Measurements from ENCODE around the gene CMSS1. TPM values are rescaled to one million over a fixed set of nuclear protein-coding genes. Genes with fewer than 3 reads are reported as not detected.

CMSS1 gene
- total RNA-seq, 1 donor from 2014 or later, result 9.2 TPM

DNA sequence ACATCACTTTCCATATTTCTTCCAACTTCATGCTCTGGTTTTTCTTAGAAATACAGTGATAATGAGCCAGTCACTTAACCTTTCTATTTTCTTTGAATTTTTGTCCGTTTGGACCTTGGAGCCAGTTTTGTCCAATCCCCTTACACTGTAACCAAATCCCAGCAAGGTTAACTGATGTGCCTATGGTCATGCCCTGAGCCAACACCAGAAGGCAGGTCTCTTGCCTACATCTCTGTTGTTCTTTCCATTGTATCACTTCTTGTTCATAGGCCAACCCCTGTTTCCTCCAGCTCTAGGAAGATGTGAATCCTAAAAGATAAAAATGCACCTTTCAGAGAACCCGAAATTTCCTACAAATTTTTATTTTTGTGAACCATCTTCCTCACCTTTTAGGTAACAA lies 122.7 kb downstream of the CMSS1 start:
- H3K27me3 ChIP-seq, result no peaks in the 10 kb centered on the region
- H3K9me3 ChIP-seq, result no peaks in the 10 kb centered on the region
- intact Hi-C loops (cut with DNase I), result loop anchor here (2.0 to 5.0 kb wide), 2 partner anchors 26 to 63 kb away; no protein-coding TSS in a partner anchor
- DNase-seq (ENCODE audit: low spot score in 2 of 2), result no peak
- TF ChIP-seq, protein P1, sequence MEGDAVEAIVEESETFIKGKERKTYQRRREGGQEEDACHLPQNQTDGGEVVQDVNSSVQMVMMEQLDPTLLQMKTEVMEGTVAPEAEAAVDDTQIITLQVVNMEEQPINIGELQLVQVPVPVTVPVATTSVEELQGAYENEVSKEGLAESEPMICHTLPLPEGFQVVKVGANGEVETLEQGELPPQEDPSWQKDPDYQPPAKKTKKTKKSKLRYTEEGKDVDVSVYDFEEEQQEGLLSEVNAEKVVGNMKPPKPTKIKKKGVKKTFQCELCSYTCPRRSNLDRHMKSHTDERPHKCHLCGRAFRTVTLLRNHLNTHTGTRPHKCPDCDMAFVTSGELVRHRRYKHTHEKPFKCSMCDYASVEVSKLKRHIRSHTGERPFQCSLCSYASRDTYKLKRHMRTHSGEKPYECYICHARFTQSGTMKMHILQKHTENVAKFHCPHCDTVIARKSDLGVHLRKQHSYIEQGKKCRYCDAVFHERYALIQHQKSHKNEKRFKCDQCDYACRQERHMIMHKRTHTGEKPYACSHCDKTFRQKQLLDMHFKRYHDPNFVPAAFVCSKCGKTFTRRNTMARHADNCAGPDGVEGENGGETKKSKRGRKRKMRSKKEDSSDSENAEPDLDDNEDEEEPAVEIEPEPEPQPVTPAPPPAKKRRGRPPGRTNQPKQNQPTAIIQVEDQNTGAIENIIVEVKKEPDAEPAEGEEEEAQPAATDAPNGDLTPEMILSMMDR (IDR thresholded peaks at IDR 0.05), result peak in 1 of 3 experiments; percentile 10
- H3K4me1 ChIP-seq, result peaks cover 13 to 72% of the 10 kb centered on the region in 2 donors
- no peak overlapping the region for H3K4me3 ChIP-seq
- H3K27ac ChIP-seq, result peak overlapping the region; percentile 84 to 92
- no peaks in the 10 kb centered on the region for H3K36me3 ChIP-seq

DNA sequence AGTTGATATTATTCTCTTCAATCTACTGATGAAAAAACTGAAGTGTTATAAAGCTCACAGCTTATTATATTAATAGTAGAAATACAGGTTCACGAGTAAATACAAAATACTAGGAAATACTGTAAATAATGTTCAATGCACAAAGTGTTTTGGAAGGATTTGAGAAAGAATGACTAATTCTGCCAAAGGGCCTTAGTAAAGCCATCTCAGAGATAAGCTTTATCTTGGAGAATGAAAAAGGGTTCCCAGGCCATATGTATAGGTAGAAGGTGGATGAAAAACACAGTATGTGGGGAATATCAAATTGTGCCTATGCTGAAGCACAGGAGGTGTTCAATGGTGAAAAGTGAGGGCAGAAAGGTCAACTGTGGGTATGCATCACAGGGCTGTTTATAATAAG lies 123.5 kb downstream of the CMSS1 start:
- no peak overlapping the region for H3K4me3 ChIP-seq
- TF ChIP-seq, protein P1 (IDR thresholded peaks at IDR 0.05), result no peak
- no peaks in the 10 kb centered on the region for H3K9me3 ChIP-seq
- H3K27ac ChIP-seq, result peak overlapping the region; percentile 84 to 92
- H3K27me3 ChIP-seq, result no peaks in the 10 kb centered on the region
- H3K4me1 ChIP-seq, result peaks cover 19 to 78% of the 10 kb centered on the region in 2 donors
- DNase-seq (ENCODE audit: low spot score in 2 of 2), result no peak
- H3K36me3 ChIP-seq, result no peaks in the 10 kb centered on the region
- intact Hi-C loops (cut with DNase I), result loop anchor here (2.0 to 5.0 kb wide), 2 partner anchors 26 to 64 kb away; no protein-coding TSS in a partner anchor

DNA sequence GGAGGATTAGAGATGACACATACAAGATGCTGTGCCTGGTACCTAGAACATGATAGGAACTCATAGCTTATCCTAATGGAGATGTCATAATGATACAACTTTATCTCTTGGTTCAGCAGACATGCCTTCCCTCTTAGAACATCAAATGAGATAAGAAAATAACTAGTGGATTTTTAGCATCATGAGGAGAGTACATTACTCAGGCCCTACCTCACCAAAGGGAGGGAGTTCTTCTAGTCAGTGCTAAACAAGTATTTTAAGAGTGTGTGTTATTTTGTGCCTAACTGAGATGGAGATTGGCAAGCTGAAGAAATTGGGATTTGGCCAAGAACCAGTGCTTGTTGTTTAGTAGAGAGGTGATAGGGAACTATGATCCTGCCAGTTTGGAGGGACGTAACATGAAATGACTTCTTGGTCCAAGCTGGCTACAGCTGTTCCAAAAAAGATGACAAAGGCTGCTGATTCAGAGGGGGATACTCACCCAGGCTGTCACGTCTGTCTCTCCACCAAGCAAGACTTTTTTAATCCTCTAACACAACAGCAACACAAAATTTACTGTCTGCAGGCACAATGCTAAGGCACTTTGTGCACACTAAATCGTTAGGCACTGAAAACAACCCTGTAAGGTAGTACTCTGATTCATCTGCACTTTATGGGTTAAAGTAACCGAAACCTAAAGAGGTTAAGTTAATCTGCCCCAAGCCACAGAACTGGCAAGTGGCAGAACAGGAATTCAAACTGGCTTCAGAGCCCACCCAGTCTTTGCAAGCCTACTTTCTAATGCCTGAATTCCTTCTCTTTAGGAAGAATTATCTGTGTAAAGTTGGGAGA lies 126.5 kb downstream of the CMSS1 start:
- TF ChIP-seq, protein P1 (IDR thresholded peaks at IDR 0.05), result no peak
- peak in 1 of 2 donors; percentile 82 for DNase-seq (ENCODE audit: low spot score in 2 of 2)
- no peaks in the 10 kb centered on the region for H3K27me3 ChIP-seq
- intact Hi-C loops (cut with DNase I), result loop anchor here (2.0 to 5.0 kb wide), 3 partner anchors 15 to 97 kb away; no protein-coding TSS in a partner anchor
- no peaks in the 10 kb centered on the region for H3K36me3 ChIP-seq
- no peaks in the 10 kb centered on the region for H3K9me3 ChIP-seq
- H3K4me3 ChIP-seq, result no peak overlapping the region
- H3K4me1 ChIP-seq, result peaks cover 19 to 66% of the 10 kb centered on the region in 2 donors
- peak overlapping the region; percentile 84 to 92 for H3K27ac ChIP-seq

DNA sequence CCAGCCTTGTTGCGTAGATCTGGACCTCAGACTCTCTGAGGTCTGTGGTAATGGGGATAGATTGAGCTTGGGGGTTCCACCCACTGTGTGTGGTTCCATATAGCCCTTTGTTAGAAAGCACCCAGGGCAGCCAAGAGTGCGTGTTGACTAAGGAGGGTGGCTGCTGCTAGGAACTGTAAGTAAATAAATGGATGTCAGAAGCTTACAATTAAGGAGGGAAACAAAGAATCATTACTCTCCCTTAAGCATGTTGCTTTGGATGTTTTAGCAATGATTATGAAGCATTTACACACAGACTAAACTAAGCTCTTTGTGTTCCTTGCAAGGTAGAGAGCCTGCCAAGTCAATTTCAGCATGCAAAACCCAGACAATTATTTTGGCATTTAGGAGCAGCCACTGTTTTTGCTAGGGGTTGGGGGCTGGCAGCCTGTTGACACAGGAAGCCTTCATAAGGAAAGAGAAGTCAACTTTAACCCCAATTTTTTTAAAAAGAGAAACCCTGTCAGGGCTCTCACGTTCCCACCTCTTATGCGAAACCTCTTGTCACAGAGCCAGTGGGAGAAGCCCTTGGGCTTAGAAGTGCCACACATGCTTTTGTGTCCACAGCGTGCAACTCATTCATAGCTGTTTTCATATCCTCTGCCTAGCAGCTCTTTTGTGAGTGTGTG lies 127.8 kb downstream of the CMSS1 start:
- intact Hi-C loops (cut with DNase I), result loop anchor here (2.0 kb wide), 2 partner anchors 13 to 95 kb away; no protein-coding TSS in a partner anchor
- peaks cover 19 to 67% of the 10 kb centered on the region in 2 donors for H3K4me1 ChIP-seq
- H3K4me3 ChIP-seq, result peak overlapping the region in 1 of 2 donors; percentile 6
- H3K27ac ChIP-seq, result peak overlapping the region; percentile 84 to 92
- H3K9me3 ChIP-seq, result no peaks in the 10 kb centered on the region
- TF ChIP-seq, protein P1 (IDR thresholded peaks at IDR 0.05), result no peak
- peak in 1 of 2 donors; percentile 74 for DNase-seq (ENCODE audit: low spot score in 2 of 2)
- no peaks in the 10 kb centered on the region for H3K36me3 ChIP-seq
- no peaks in the 10 kb centered on the region for H3K27me3 ChIP-seq

DNA sequence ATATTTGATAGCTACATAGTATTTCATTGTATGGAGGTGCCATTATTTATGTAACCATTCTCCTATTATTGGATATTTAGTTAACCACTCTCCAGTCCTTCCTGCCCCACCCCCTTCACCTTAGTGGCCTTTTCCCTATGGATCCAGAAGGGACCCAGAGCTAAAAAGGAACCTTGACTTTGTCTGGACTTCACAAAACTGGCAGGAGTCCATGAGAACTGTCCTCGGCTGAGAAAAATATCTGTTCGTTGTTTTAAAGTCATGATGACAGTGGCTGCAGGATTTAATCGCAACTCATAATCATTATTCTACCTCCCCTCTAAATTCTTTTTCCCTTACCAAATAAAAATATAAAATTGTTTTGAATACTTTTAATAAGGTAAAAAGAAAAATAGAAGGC lies 129.7 kb downstream of the CMSS1 start:
- DNase-seq (ENCODE audit: low spot score in 2 of 2), result no peak
- Histone ChIP-seq H3K9me3 (no peaks in the 10 kb centered on the region), H3K4me1 (peaks cover 15 to 55% of the 10 kb centered on the region in 2 donors), H3K27me3 (no peaks in the 10 kb centered on the region), H3K36me3 (no peaks in the 10 kb centered on the region), H3K27ac (peak overlapping the region in 1 of 2 donors; percentile 38), H3K4me3 (no peak overlapping the region)
- intact Hi-C loops (cut with DNase I), result no loop called here
- TF ChIP-seq, protein P1 (IDR thresholded peaks at IDR 0.05), result no peak

Data from ascending aorta (tissue), 2 donors.